ENCODE results near the gene ABHD15. TPM values are rescaled to one million over a fixed set of nuclear protein-coding genes. Genes with fewer than 3 reads are reported as not detected.

Gene ABHD15
- total RNA-seq, 1 experiment from 2014 or later, result 10.5 TPM

- 0 out of 2 replicates have a peak, but pooled peaks cover 7% of the 10 kb centered on the region for H3K4me1 ChIP-seq
- no peak for DNase-seq
- peaks cover 12% of the 10 kb centered on the region for H3K36me3 Mint-ChIP-seq (ENCODE audit: insufficient read depth, unreplicated experiment)
- H3K4me3 ChIP-seq (ENCODE audit: low read depth, low read length), result no peak overlapping the region
- intact Hi-C loops (cut with micrococcal nuclease; ENCODE audit: unreplicated experiment), result no loop called here
- no peaks in the 10 kb centered on the region for H3K27me3 Mint-ChIP-seq (ENCODE audit: insufficient read depth, unreplicated experiment)
- no peaks in the 10 kb centered on the region for H3K9me3 Mint-ChIP-seq (ENCODE audit: unreplicated experiment)
- peaks cover 4% of the 10 kb centered on the region for H3K36me3 ChIP-seq (ENCODE audit: control insufficient read depth, insufficient read depth, low read length)
- TF ChIP-seq CTCF (IDR thresholded peaks at IDR 0.05; ENCODE audit: insufficient read depth in 1 of 2, low read depth in 1 of 2, low read length in 1 of 2, severe bottlenecking in 1 of 2, unreplicated experiment in 1 of 2), result no peak
- no peak overlapping the region for H3K27ac Mint-ChIP-seq (ENCODE audit: unreplicated experiment)
- no peaks in the 10 kb centered on the region for H3K9me3 ChIP-seq
- BruUV-seq (replicated peaks), result no TSS peak
- H3K4me1 Mint-ChIP-seq (ENCODE audit: low read depth, unreplicated experiment), result no peaks in the 10 kb centered on the region
- H3K27me3 ChIP-seq (replicated peaks; ENCODE audit: control insufficient read depth, insufficient read depth, low read length), result no peaks in the 10 kb centered on the region
- CTCF ChIA-PET, result interaction anchor here (0.6 to 1.0 kb wide), 2 partner anchors 8 to 9 kb away, joined by 3 read pairs; no protein-coding TSS in a partner anchor
- no peak overlapping the region for H3K4me3 Mint-ChIP-seq (ENCODE audit: unreplicated experiment)
- POLR2A ChIA-PET, result no interaction called here
Observed at GRCh38 chr17:29583324-29584248, 16.7 kb upstream of the ABHD15 start.

GRCh38 chr17:29582772-29583171 is 15.9 kb upstream of the ABHD15 start:
- BruUV-seq (replicated peaks), result no TSS peak
- CTCF ChIA-PET, result no interaction called here

More at GRCh38 chr17:29582772-29583171, 15.9 kb upstream of the ABHD15 start:
- Mint-ChIP-seq H3K9me3 (ENCODE audit: unreplicated experiment) (no peaks in the 10 kb centered on the region), H3K27ac (ENCODE audit: unreplicated experiment) (no peak overlapping the region), H3K4me3 (ENCODE audit: unreplicated experiment) (no peak overlapping the region), H3K36me3 (ENCODE audit: insufficient read depth, unreplicated experiment) (peaks cover 12% of the 10 kb centered on the region), H3K4me1 (ENCODE audit: low read depth, unreplicated experiment) (no peaks in the 10 kb centered on the region), H3K27me3 (ENCODE audit: insufficient read depth, unreplicated experiment) (no peaks in the 10 kb centered on the region)
- H3K27me3 ChIP-seq (replicated peaks; ENCODE audit: control insufficient read depth, insufficient read depth, low read length), result no peaks in the 10 kb centered on the region
- H3K36me3 ChIP-seq (ENCODE audit: control insufficient read depth, insufficient read depth, low read length), result peaks cover 4% of the 10 kb centered on the region
- no peaks in the 10 kb centered on the region for H3K4me1 ChIP-seq
- no peak overlapping the region for H3K4me3 ChIP-seq (ENCODE audit: low read depth, low read length)
- intact Hi-C loops (cut with micrococcal nuclease; ENCODE audit: unreplicated experiment), result no loop called here
- POLR2A ChIA-PET, result no interaction called here
- H3K9me3 ChIP-seq, result no peaks in the 10 kb centered on the region
- no peak for DNase-seq
- no peak for TF ChIP-seq CTCF (IDR thresholded peaks at IDR 0.05; ENCODE audit: insufficient read depth in 1 of 2, low read depth in 1 of 2, low read length in 1 of 2, severe bottlenecking in 1 of 2, unreplicated experiment in 1 of 2)

Data from Caco-2 (cell line).